PC-9 (cell line): ENCODE measurements around the gene LSM3. TPM values are rescaled to one million over a fixed set of nuclear protein-coding genes. Genes with fewer than 3 reads are reported as not detected.

ENCODE experiments used
- BruUV-seq: library from RNA; stranded (reverse); fragments of 400-500 nt; replicated peaks from 2 replicates; lab custom pipeline; 2021; lab: Mats Ljungman, UMichigan
- CTCF ChIA-PET: fragments of 300-600 bp; sonication (Branson Sonifier 250); formaldehyde crosslinking; loops from one replicate; lab custom pipeline; 2022; ENCODE audit warnings: antibody characterized with exemption; lab: Charles Lee
- POLR2A ChIA-PET: fragments of 300-600 bp; sonication (Branson Sonifier 250); formaldehyde crosslinking; loops from one replicate; lab custom pipeline; 2022; ENCODE audit warnings: antibody characterized with exemption; ENCODE audit not compliant: unreplicated experiment; lab: Charles Lee
- DNase-seq, 2 experiments: peaks; one replicate each; pipeline versions ENCODE4 v3.0.0 to v3.0.0-alpha.2; 2015 to 2022; ENCODE audit warnings: mixed read lengths in 1 of 2
- H2AFZ ChIP-seq: fragments of 200-600 bp; sonication (generic); 2 replicates; pipeline ENCODE4 v1.8.1; 2017; ENCODE audit warnings: antibody characterized with exemption
- H3F3A ChIP-seq: fragments of 200-600 bp; sonication (generic); 2 replicates; pipeline ENCODE4 v1.8.1; 2017; ENCODE audit warnings: antibody characterized with exemption, mild to moderate bottlenecking, low read depth; ENCODE audit not compliant: insufficient read depth
- H3K27ac ChIP-seq: fragments of 200-600 bp; sonication (generic); 2 replicates; pipeline ENCODE4 v1.6.1; 2016; ENCODE audit warnings: mixed run types
- H3K27me3 ChIP-seq: fragments of 200-600 bp; sonication (generic); 2 replicates; pipeline ENCODE4 v1.6.1; 2016; ENCODE audit warnings: low read depth, mixed run types; ENCODE audit not compliant: insufficient read depth
- H3K36me3 ChIP-seq: fragments of 200-600 bp; sonication (generic); 2 replicates; pipeline ENCODE4 v1.6.1; 2016; ENCODE audit warnings: low read depth, mixed run types
- H3K4me1 ChIP-seq: fragments of 200-600 bp; sonication (generic); replicated peaks from 2 replicates; pipeline ENCODE4 v1.6.1; 2016; ENCODE audit warnings: mixed run types; ENCODE audit not compliant: insufficient read depth
- H3K4me2 ChIP-seq: fragments of 200-600 bp; sonication (generic); 2 replicates; pipeline ENCODE4 v1.6.1; 2017; ENCODE audit warnings: mixed run types
- H3K4me3 ChIP-seq: fragments of 200-600 bp; sonication (generic); 2 replicates; pipeline ENCODE4 v1.6.1; 2016; ENCODE audit warnings: mixed run types
- H3K79me2 ChIP-seq: fragments of 200-600 bp; sonication (generic); 2 replicates; pipeline ENCODE4 v1.6.1; 2017; ENCODE audit warnings: low read depth, mixed run types
- H3K9me2 ChIP-seq: fragments of 200-600 bp; sonication (generic); 2 replicates; pipeline ENCODE4 v1.8.1; 2017; ENCODE audit warnings: mild to moderate bottlenecking; ENCODE audit not compliant: insufficient read depth
- H3K9me3 ChIP-seq: fragments of 200-600 bp; sonication (generic); 2 replicates; pipeline ENCODE4 v1.8.1; 2016; ENCODE audit warnings: low read depth; ENCODE audit not compliant: insufficient read depth
- H4K20me1 ChIP-seq: fragments of 200-600 bp; sonication (generic); 2 replicates; pipeline ENCODE4 v1.8.1; 2017; ENCODE audit not compliant: insufficient read depth
- EZH2 ChIP-seq: fragments of 200-600 bp; sonication (generic); IDR thresholded peaks from 2 replicates; pipeline ENCODE4 v1.8.0; 2017; ENCODE audit warnings: antibody characterized with exemption, low read depth
- intact Hi-C: fragments of 100-400 bp; cut with micrococcal nuclease; formaldehyde crosslinking; loops from one replicate; pipeline ENCODE4 v1.10.0; 2022; ENCODE audit not compliant: unreplicated experiment
- total RNA-seq: library from RNA; stranded (reverse); gene quantifications from 2 replicates; pipeline ENCODE4 v1.2.3, GENCODE V29; 2021
- TF ChIP-seq, protein P1 (sequence below): fragments of 200-600 bp; sonication (generic); conservative IDR thresholded peaks from 2 replicates; pipeline ENCODE4 v1.6.1; 2017; ENCODE audit warnings: mixed run types, antibody characterized with exemption, mild to moderate bottlenecking, moderate library complexity

The LSM3 gene
- total RNA-seq, 1 experiment from 2014 or later, result 18.3 TPM

DNA sequence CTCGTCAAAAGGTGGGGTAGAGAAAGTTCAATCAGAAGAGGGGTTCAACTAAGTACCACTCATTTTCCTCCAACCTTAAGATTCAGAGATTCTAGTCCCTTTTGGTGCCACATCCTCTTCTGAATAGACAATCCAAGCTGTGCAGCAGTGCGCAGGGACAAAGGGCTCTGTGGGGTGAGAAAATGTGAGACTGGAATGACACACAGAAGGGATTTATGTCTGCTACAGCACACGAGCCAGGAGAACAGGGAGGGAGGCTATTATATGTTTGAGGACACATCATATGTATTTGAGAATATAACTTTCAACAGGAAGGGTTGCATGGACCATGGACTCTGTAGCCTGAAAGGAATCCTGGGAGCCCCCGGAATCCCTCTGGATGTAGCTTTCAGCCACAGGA lies 33.0 kb downstream of the LSM3 start:
- intact Hi-C loops, result no loop called here
- no peak overlapping the region for H3K4me3 ChIP-seq
- no peak overlapping the region for H2AFZ ChIP-seq
- no peak for DNase-seq
- H3K36me3 ChIP-seq, result no peaks in the 10 kb centered on the region
- no peaks in the 10 kb centered on the region for H4K20me1 ChIP-seq
- POLR2A ChIA-PET, result no interaction called here
- no peaks in the 10 kb centered on the region for H3K27me3 ChIP-seq
- H3F3A ChIP-seq, result peaks cover 19% of the 10 kb centered on the region
- BruUV-seq, result no TSS peak
- no peaks in the 10 kb centered on the region for H3K79me2 ChIP-seq
- CTCF ChIA-PET, result no interaction called here
- no peaks in the 10 kb centered on the region for H3K9me3 ChIP-seq
- TF ChIP-seq, protein P1, sequence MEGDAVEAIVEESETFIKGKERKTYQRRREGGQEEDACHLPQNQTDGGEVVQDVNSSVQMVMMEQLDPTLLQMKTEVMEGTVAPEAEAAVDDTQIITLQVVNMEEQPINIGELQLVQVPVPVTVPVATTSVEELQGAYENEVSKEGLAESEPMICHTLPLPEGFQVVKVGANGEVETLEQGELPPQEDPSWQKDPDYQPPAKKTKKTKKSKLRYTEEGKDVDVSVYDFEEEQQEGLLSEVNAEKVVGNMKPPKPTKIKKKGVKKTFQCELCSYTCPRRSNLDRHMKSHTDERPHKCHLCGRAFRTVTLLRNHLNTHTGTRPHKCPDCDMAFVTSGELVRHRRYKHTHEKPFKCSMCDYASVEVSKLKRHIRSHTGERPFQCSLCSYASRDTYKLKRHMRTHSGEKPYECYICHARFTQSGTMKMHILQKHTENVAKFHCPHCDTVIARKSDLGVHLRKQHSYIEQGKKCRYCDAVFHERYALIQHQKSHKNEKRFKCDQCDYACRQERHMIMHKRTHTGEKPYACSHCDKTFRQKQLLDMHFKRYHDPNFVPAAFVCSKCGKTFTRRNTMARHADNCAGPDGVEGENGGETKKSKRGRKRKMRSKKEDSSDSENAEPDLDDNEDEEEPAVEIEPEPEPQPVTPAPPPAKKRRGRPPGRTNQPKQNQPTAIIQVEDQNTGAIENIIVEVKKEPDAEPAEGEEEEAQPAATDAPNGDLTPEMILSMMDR, result no peak
- no peak for TF ChIP-seq EZH2
- peaks cover 37% of the 10 kb centered on the region for H3K4me1 ChIP-seq
- no peaks in the 10 kb centered on the region for H3K9me2 ChIP-seq
- H3K4me2 ChIP-seq, result 0 out of 2 replicates have a peak overlapping the region, but pooled peaks have one; percentile 38
- no peak overlapping the region for H3K27ac ChIP-seq

DNA sequence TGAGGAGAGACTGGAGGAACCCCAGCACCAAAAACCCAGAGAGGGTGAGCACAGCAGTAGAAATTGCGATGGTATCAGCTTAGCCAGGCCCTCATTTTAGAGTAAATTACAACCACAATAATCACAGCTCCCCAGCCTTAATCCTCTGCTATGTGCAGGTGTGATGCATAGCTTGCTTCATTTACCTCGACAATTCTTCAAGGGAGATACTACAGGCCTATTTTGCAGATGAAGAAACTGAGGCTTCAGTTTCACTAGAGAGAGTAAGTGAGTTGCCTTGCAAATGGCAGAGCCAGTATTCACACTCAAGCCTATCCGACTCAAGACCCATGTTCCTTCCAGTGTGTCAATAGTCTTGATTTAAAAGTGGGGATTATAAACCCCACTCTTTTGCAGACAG lies 33.4 kb downstream of the LSM3 start:
- Histone ChIP-seq H3K9me2 (no peaks in the 10 kb centered on the region), H4K20me1 (no peaks in the 10 kb centered on the region), H3K4me3 (no peak overlapping the region), H3F3A (peaks cover 19% of the 10 kb centered on the region), H2AFZ (no peak overlapping the region), H3K4me1 (peaks cover 37% of the 10 kb centered on the region), H3K36me3 (no peaks in the 10 kb centered on the region), H3K79me2 (no peaks in the 10 kb centered on the region), H3K27me3 (no peaks in the 10 kb centered on the region), H3K9me3 (no peaks in the 10 kb centered on the region), H3K4me2 (no peak overlapping the region), H3K27ac (no peak overlapping the region)
- ChIA-PET CTCF (no interaction called here), POLR2A (no interaction called here)
- TF ChIP-seq, protein P1, result no peak
- TF ChIP-seq EZH2, result no peak
- no peak for DNase-seq
- intact Hi-C loops, result no loop called here
- BruUV-seq, result no TSS peak

DNA sequence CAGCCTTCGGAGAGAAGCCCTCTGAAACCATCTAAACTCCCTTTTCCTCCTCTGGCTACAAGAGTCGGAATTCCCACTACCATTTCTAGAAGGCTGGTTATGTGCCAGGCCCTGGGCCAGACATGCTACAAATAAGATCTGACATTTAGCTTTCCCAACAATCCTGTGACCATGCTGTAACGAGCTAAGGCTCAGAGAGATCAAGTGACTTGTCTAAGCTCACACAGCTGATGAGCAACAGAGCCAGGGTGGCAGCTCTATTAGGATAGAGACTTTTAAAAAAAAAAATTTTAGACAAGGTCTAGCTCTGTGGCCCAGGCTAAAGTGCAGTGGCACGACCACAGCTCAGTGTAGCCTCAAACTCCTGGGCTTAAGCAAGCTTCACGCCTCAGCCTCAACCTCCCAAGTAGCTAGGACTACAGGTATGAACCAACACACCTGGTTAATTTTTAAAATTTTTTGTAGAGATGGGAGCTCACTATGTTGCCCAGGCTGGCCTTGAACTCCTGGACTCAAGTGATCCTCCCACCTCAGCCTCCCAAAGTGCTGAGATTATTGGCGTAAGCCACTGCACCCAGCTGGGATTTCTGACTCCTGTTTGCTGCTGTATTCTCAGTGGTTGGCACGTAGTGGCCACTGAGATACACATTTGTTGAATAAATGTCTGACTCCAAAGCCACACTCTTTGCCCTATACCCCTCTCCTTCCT lies 34.6 kb downstream of the LSM3 start:
- TF ChIP-seq EZH2, result no peak
- TF ChIP-seq, protein P1, result no peak
- no TSS peak for BruUV-seq
- Histone ChIP-seq H3K27me3 (no peaks in the 10 kb centered on the region), H3K36me3 (no peaks in the 10 kb centered on the region), H3K9me2 (no peaks in the 10 kb centered on the region), H3K4me1 (peaks cover 34% of the 10 kb centered on the region), H3K4me2 (no peak overlapping the region), H4K20me1 (no peaks in the 10 kb centered on the region), H3K9me3 (no peaks in the 10 kb centered on the region), H3K4me3 (no peak overlapping the region), H3F3A (peaks cover 19% of the 10 kb centered on the region), H3K27ac (no peak overlapping the region), H2AFZ (no peak overlapping the region), H3K79me2 (no peaks in the 10 kb centered on the region)
- DNase-seq, result no peak
- intact Hi-C loops, result no loop called here
- ChIA-PET CTCF (no interaction called here), POLR2A (no interaction called here)
